PFSK-1 (cell line): ENCODE results near the gene TRERF1.

Source experiments
- FOXP2 ChIP-seq: optimal IDR thresholded peaks from 2 replicates; pipeline ENCODE3; 2011; ENCODE audit warnings: borderline replicate concordance, control low read depth, inconsistent platforms; ENCODE audit not compliant: insufficient read depth; ENCODE audit errors: extremely low read length, extremely low read depth
- POLR2AphosphoS5 ChIP-seq: IDR thresholded peaks from 2 replicates; pipeline ENCODE4 v1.6.1; 2012; ENCODE audit warnings: low read depth, mild to moderate bottlenecking, control low read depth, low read length, moderate library complexity
- SIN3A ChIP-seq: IDR thresholded peaks from 2 replicates; pipeline ENCODE4 v1.6.1; 2012; ENCODE audit warnings: mild to moderate bottlenecking, low read length, moderate library complexity, borderline replicate concordance; ENCODE audit not compliant: insufficient read depth
- TAF1 ChIP-seq: IDR thresholded peaks from 2 replicates; pipeline ENCODE4 v1.6.1; 2012; ENCODE audit warnings: low read length, control low read depth, borderline replicate concordance; ENCODE audit not compliant: insufficient read depth
- TF ChIP-seq, protein P1 (sequence below), 2 experiments: IDR thresholded peaks; 2 replicates each; pipeline versions ENCODE4 v1.6.1 to v1.8.0; 2011 to 2012; ENCODE audit warnings: low read depth in 2 of 2, low read length in 2 of 2, control low read depth in 1 of 2, inconsistent platforms in 1 of 2, mild to moderate bottlenecking in 1 of 2, moderate library complexity in 1 of 2; ENCODE audit not compliant: insufficient read depth in 1 of 2

TRERF1 gene

DNA sequence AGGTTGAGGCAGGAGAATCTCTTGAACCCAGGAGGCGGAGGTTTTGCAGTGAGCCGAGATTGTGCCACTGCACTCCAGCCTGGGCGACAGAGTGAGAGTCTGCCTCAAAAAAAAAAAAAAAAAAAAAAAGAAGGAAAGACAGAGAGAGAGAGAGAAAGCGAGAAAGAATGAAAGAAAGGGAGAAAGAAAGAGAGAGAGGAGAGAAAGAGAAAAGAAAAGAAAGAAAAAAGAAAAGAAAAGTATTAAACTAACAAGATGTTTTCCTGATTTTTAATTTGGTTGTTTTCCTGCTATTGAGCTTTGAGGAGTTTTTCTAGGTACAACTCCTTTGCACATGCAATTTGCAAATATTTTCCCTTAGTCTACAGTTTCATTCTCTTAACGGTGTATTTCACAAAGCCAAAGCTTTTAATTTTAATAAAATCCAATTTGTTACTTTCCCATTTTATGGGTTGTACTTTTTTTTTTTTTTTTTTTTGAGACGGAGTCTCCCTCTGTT is 10.8 kb upstream of the TRERF1 start:
- TF ChIP-seq, protein P1, sequence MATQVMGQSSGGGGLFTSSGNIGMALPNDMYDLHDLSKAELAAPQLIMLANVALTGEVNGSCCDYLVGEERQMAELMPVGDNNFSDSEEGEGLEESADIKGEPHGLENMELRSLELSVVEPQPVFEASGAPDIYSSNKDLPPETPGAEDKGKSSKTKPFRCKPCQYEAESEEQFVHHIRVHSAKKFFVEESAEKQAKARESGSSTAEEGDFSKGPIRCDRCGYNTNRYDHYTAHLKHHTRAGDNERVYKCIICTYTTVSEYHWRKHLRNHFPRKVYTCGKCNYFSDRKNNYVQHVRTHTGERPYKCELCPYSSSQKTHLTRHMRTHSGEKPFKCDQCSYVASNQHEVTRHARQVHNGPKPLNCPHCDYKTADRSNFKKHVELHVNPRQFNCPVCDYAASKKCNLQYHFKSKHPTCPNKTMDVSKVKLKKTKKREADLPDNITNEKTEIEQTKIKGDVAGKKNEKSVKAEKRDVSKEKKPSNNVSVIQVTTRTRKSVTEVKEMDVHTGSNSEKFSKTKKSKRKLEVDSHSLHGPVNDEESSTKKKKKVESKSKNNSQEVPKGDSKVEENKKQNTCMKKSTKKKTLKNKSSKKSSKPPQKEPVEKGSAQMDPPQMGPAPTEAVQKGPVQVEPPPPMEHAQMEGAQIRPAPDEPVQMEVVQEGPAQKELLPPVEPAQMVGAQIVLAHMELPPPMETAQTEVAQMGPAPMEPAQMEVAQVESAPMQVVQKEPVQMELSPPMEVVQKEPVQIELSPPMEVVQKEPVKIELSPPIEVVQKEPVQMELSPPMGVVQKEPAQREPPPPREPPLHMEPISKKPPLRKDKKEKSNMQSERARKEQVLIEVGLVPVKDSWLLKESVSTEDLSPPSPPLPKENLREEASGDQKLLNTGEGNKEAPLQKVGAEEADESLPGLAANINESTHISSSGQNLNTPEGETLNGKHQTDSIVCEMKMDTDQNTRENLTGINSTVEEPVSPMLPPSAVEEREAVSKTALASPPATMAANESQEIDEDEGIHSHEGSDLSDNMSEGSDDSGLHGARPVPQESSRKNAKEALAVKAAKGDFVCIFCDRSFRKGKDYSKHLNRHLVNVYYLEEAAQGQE (IDR thresholded peaks at IDR 0.05; ENCODE audit: insufficient read depth in 1 of 2, low read depth in 2 of 2, low read length in 2 of 2): no peak
- TF ChIP-seq SIN3A (no peak), POLR2AphosphoS5 (no peak), FOXP2 (no peak), TAF1 (no peak)

DNA sequence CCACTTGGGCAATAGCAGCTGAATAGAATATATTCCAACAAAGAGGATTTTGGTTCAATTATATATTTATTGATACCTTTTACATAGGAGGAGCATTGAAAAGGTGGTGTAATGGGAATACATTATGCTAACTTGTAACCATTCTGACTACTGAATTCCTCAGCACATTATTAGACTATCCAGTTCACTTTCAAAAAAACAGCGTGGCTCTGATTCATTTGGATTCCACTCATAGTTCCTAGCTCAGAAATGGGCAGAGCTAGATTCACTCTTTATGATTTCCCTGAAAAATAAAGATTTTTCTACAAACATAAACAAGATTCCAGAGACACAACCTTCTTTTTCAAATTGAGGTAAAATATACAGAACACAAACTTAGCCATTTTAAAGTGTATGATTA is 9.2 kb upstream of the TRERF1 start:
- TF ChIP-seq POLR2AphosphoS5 (no peak), TAF1 (no peak)

- TF ChIP-seq SIN3A (no peak), TAF1 (no peak), POLR2AphosphoS5 (no peak)
- TF ChIP-seq, protein P1 (IDR thresholded peaks at IDR 0.05; ENCODE audit: insufficient read depth in 1 of 2, low read depth in 2 of 2, low read length in 2 of 2): no peak
Measured at GRCh38 chr6:42459888-42460287, 8.2 kb upstream of the TRERF1 start.

GRCh38 chr6:42454428-42454791 is 2.7 kb upstream of the TRERF1 start:
- TF ChIP-seq SIN3A (no peak), TAF1 (no peak), FOXP2 (no peak)
- TF ChIP-seq, protein P1 (IDR thresholded peaks at IDR 0.05; ENCODE audit: insufficient read depth in 1 of 2, low read depth in 2 of 2, low read length in 2 of 2): no peak

GRCh38 chr6:42453654-42454427 is 2.1 kb upstream of the TRERF1 start:
- TF ChIP-seq TAF1 (no peak), POLR2AphosphoS5 (no peak), SIN3A (no peak), FOXP2 (no peak)
- TF ChIP-seq, protein P1 (IDR thresholded peaks at IDR 0.05; ENCODE audit: insufficient read depth in 1 of 2, low read depth in 2 of 2, low read length in 2 of 2): no peak
